T-helper 1 cell treated with Interleukin-12 subunit alpha and Interleukin-12 subunit beta and Interleukin-4 antibody, amounts not matched to agents 30 μg/mL and 1 μg/mL, for 36 hours (primary cell): ENCODE data around the gene EFHD2.

Experiments used
- H3K27ac Mint-ChIP-seq: one replicate; pipeline ENCODE4 v1.8.0; 2021; ENCODE audit warnings: mild to moderate bottlenecking, mixed read lengths
- H3K27me3 Mint-ChIP-seq: one replicate; pipeline ENCODE4 v1.8.0; 2021; ENCODE audit warnings: low read depth, mixed read lengths
- H3K36me3 Mint-ChIP-seq: one replicate; pipeline ENCODE4 v1.8.0; 2021; ENCODE audit warnings: low read depth, mixed read lengths
- H3K4me1 Mint-ChIP-seq: one replicate; pipeline ENCODE4 v1.8.0; 2021; ENCODE audit warnings: low read depth, mixed read lengths
- H3K4me3 Mint-ChIP-seq: one replicate; pipeline ENCODE4 v1.8.0; 2021; ENCODE audit warnings: mild to moderate bottlenecking, moderate library complexity, mixed read lengths
- H3K9me3 Mint-ChIP-seq: one replicate; pipeline ENCODE4 v1.8.0; 2021; ENCODE audit warnings: mixed read lengths

Gene EFHD2

GRCh38 chr1:15413563-15414444 lies 4.1 kb downstream of the EFHD2 start:
- Mint-ChIP-seq H3K9me3 (no peaks in the 10 kb centered on the region), H3K4me1 (peaks cover 61% of the 10 kb centered on the region), H3K36me3 (peaks cover 46% of the 10 kb centered on the region), H3K27ac (peak overlapping the region; percentile 41), H3K27me3 (peaks cover 6% of the 10 kb centered on the region), H3K4me3 (peak overlapping the region; percentile 37)

GRCh38 chr1:15414445-15414983 lies 4.8 kb downstream of the EFHD2 start:
- peak overlapping the region; percentile 41 for H3K27ac Mint-ChIP-seq
- no peaks in the 10 kb centered on the region for H3K9me3 Mint-ChIP-seq
- H3K4me1 Mint-ChIP-seq = peaks cover 59% of the 10 kb centered on the region
- H3K27me3 Mint-ChIP-seq = no peaks in the 10 kb centered on the region
- H3K4me3 Mint-ChIP-seq = no peak overlapping the region
- H3K36me3 Mint-ChIP-seq = peaks cover 48% of the 10 kb centered on the region

- Mint-ChIP-seq H3K4me3 (peak overlapping the region; percentile 77), H3K27me3 (no peaks in the 10 kb centered on the region), H3K9me3 (no peaks in the 10 kb centered on the region), H3K4me1 (peaks cover 63% of the 10 kb centered on the region), H3K36me3 (peaks cover 47% of the 10 kb centered on the region), H3K27ac (peak overlapping the region; percentile 91)
These were observed 7.6 kb downstream of the EFHD2 start for GRCh38 chr1:15417059-15417934.

- Mint-ChIP-seq H3K27ac (peak overlapping the region; percentile 65), H3K4me1 (peaks cover 58% of the 10 kb centered on the region)
These were observed 9.3 kb downstream of the EFHD2 start for GRCh38 chr1:15418806-15419515.

GRCh38 chr1:15420853-15421465 lies 11.3 kb downstream of the EFHD2 start:
- peaks cover 45% of the 10 kb centered on the region for H3K4me1 Mint-ChIP-seq
- peaks cover 21% of the 10 kb centered on the region for H3K36me3 Mint-ChIP-seq
- no peak overlapping the region for H3K4me3 Mint-ChIP-seq
- H3K27me3 Mint-ChIP-seq = no peaks in the 10 kb centered on the region
- H3K9me3 Mint-ChIP-seq = no peaks in the 10 kb centered on the region
- H3K27ac Mint-ChIP-seq = no peak overlapping the region

More at GRCh38 chr1:15418806-15419515, 9.3 kb downstream of the EFHD2 start:
- H3K36me3 Mint-ChIP-seq = peaks cover 39% of the 10 kb centered on the region
- peak overlapping the region; percentile 14 for H3K4me3 Mint-ChIP-seq
- H3K9me3 Mint-ChIP-seq = no peaks in the 10 kb centered on the region
- no peaks in the 10 kb centered on the region for H3K27me3 Mint-ChIP-seq

- H3K4me1 Mint-ChIP-seq = peaks cover 31% of the 10 kb centered on the region
- H3K36me3 Mint-ChIP-seq = peaks cover 26% of the 10 kb centered on the region
- H3K27ac Mint-ChIP-seq = no peak overlapping the region
- no peak overlapping the region for H3K4me3 Mint-ChIP-seq
- H3K9me3 Mint-ChIP-seq = no peaks in the 10 kb centered on the region
- H3K27me3 Mint-ChIP-seq = no peaks in the 10 kb centered on the region
These were observed 13.2 kb downstream of the EFHD2 start for GRCh38 chr1:15422871-15423270.

GRCh38 chr1:15423355-15424077 lies 13.8 kb downstream of the EFHD2 start:
- H3K27ac Mint-ChIP-seq = no peak overlapping the region
- H3K36me3 Mint-ChIP-seq = peaks cover 27% of the 10 kb centered on the region
- H3K9me3 Mint-ChIP-seq = no peaks in the 10 kb centered on the region
- H3K27me3 Mint-ChIP-seq = no peaks in the 10 kb centered on the region
- peaks cover 30% of the 10 kb centered on the region for H3K4me1 Mint-ChIP-seq
- H3K4me3 Mint-ChIP-seq = no peak overlapping the region

- H3K27ac Mint-ChIP-seq = peak overlapping the region; percentile 27
- peaks cover 26% of the 10 kb centered on the region for H3K4me1 Mint-ChIP-seq
- H3K27me3 Mint-ChIP-seq = no peaks in the 10 kb centered on the region
- H3K4me3 Mint-ChIP-seq = no peak overlapping the region
- peaks cover 22% of the 10 kb centered on the region for H3K36me3 Mint-ChIP-seq
- H3K9me3 Mint-ChIP-seq = no peaks in the 10 kb centered on the region
These were observed 14.5 kb downstream of the EFHD2 start for GRCh38 chr1:15424146-15424667.

GRCh38 chr1:15424981-15425380 lies 15.3 kb downstream of the EFHD2 start:
- Mint-ChIP-seq H3K9me3 (no peaks in the 10 kb centered on the region), H3K4me3 (no peak overlapping the region), H3K36me3 (peaks cover 21% of the 10 kb centered on the region), H3K27ac (peak overlapping the region; percentile 27), H3K4me1 (peaks cover 21% of the 10 kb centered on the region), H3K27me3 (no peaks in the 10 kb centered on the region)

GRCh38 chr1:15425521-15425920 lies 15.8 kb downstream of the EFHD2 start:
- Mint-ChIP-seq H3K27me3 (no peaks in the 10 kb centered on the region), H3K4me1 (peaks cover 20% of the 10 kb centered on the region), H3K9me3 (no peaks in the 10 kb centered on the region), H3K4me3 (no peak overlapping the region), H3K36me3 (peaks cover 22% of the 10 kb centered on the region), H3K27ac (no peak overlapping the region)

- Mint-ChIP-seq H3K4me3 (no peak overlapping the region), H3K27ac (peak overlapping the region; percentile 76), H3K27me3 (no peaks in the 10 kb centered on the region), H3K4me1 (peaks cover 17% of the 10 kb centered on the region), H3K36me3 (peaks cover 19% of the 10 kb centered on the region), H3K9me3 (no peaks in the 10 kb centered on the region)
These were observed 16.3 kb downstream of the EFHD2 start for GRCh38 chr1:15425958-15426357.

- no peaks in the 10 kb centered on the region for H3K27me3 Mint-ChIP-seq
- H3K27ac Mint-ChIP-seq = no peak overlapping the region
- H3K4me1 Mint-ChIP-seq = peaks cover 15% of the 10 kb centered on the region
- no peak overlapping the region for H3K4me3 Mint-ChIP-seq
- peaks cover 18% of the 10 kb centered on the region for H3K36me3 Mint-ChIP-seq
- no peaks in the 10 kb centered on the region for H3K9me3 Mint-ChIP-seq
These were observed 17.0 kb downstream of the EFHD2 start for GRCh38 chr1:15426492-15427279.
